Islet precursor cell (in vitro differentiated cells): ENCODE results near the gene ARFGEF3.
"Not testable (repeated sequence)": the region's sequence is repeated elsewhere in the genome, so short reads cannot be mapped to it uniquely, and the experiment has no call there.

ENCODE experiments used
- DNase-seq: peaks from one replicate; pipeline ENCODE4 v3.0.0-alpha.2; 2018

The ARFGEF3 gene

GRCh38 chr6:138318741-138319375, 157.1 kb downstream of the ARFGEF3 start:
- DNase-seq = no peak

- no peak for DNase-seq
Measured at GRCh38 chr6:138321934-138322333, 160.2 kb downstream of the ARFGEF3 start.

- no peak for DNase-seq
Measured at GRCh38 chr6:138323821-138324220, 162.1 kb downstream of the ARFGEF3 start.

- DNase-seq = no peak
Measured at GRCh38 chr6:138328210-138328609, 166.5 kb downstream of the ARFGEF3 start.

- DNase-seq = no peak
Measured at GRCh38 chr6:138330763-138331162, 169.0 kb downstream of the ARFGEF3 start.

DNA sequence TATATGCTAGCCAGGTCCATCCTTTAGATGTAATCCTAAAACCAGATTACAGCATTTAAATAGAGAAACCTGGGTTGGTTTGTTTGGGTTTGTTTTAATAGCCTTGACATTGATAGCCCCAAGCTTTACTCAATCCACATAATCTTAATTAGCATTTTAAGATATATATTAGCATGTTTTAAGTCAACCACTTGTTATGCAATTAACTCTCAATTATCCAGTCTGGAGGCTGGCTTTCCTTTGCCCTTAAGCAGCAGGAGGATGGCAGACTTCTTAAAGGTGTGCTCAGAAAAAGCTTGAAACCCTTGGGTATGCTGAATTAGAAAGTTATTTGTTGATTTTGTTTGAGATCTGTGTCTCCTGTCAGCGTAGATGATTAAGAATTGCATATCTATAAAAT, 169.7 kb downstream of the ARFGEF3 start:
- DNase-seq = no peak

DNA sequence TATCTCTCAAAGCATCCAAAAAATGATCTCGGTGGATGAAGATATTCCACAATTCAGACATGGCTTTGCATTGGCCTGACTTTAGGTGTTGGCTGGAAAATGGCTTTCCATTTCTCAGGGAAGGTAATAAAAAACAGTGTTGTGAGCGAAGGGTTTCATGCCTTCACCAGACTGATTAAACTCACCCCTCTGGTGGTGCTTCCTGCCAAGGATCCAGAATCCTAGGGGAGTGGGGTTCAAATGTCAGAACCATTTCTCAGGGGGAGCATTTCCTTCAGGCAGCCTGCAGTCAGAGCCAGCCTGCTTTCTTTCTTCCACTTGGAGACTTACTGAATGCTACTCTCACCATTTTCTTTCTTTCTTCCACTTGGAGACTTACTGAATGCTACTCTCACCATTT, 170.2 kb downstream of the ARFGEF3 start:
- DNase-seq = no peak

- DNase-seq = no peak
Measured at GRCh38 chr6:138334000-138334399, 172.3 kb downstream of the ARFGEF3 start.

- no peak for DNase-seq
Measured at GRCh38 chr6:138334963-138335362, 173.2 kb downstream of the ARFGEF3 start.

DNA sequence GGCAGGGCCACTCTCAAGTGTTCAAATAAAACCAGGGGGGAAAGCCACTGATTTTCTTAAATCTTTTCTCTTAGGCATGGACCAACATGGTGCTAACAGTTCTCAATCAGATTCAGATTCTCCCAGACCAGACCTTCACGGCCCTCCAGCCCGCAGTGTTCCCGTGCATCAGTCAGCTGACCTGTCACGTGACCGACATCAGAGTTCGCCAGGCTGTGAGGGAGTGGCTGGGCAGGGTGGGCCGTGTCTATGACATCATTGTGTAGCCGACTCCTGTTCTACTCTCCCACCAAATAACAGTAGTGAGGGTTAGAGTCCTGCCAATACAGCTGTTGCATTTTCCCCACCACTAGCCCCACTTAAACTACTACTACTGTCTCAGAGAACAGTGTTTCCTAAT, 174.5 kb downstream of the ARFGEF3 start:
- DNase-seq = no peak

- no peak for DNase-seq
Measured at GRCh38 chr6:138337076-138337475, 175.3 kb downstream of the ARFGEF3 start.

GRCh38 chr6:138339024-138339423, 177.3 kb downstream of the ARFGEF3 start:
- DNase-seq = no peak

- no peak for DNase-seq
Measured at GRCh38 chr6:138341176-138341575, 179.4 kb downstream of the ARFGEF3 start.

GRCh38 chr6:138343112-138343511, 181.4 kb downstream of the ARFGEF3 start:
- DNase-seq = no peak

DNA sequence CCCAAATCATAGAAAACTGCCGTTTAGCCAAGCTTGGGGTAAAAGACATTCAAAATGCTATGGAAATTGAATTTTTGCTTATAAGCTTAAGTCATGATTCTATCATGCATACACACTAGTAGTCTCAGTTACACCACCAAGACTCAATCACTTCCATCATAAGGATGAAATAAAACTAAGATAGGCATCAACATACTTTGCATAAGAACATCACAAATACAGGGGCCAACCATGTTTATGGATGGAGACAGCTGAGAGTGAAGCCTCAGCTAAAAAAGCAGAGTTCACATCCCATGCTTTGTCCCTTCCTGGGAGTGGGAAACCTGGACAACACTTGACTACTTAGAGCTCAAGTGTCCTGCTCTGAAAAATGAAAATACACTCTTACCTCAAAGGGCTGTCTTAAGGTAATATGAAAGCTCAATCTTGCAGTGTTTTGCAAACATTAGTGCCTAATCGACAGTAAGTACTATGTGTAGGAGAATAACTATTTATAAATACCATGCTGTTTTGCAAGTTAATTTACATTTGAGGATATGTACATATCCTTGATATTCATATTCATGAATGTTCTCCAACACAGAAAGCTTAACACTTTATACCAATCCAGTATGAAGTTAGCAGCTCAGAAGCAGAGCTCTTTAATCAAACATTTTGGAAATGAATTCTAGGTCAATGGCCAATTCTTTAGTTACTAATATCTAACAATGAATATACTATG, 184.0 kb downstream of the ARFGEF3 start:
- DNase-seq = no peak

DNA sequence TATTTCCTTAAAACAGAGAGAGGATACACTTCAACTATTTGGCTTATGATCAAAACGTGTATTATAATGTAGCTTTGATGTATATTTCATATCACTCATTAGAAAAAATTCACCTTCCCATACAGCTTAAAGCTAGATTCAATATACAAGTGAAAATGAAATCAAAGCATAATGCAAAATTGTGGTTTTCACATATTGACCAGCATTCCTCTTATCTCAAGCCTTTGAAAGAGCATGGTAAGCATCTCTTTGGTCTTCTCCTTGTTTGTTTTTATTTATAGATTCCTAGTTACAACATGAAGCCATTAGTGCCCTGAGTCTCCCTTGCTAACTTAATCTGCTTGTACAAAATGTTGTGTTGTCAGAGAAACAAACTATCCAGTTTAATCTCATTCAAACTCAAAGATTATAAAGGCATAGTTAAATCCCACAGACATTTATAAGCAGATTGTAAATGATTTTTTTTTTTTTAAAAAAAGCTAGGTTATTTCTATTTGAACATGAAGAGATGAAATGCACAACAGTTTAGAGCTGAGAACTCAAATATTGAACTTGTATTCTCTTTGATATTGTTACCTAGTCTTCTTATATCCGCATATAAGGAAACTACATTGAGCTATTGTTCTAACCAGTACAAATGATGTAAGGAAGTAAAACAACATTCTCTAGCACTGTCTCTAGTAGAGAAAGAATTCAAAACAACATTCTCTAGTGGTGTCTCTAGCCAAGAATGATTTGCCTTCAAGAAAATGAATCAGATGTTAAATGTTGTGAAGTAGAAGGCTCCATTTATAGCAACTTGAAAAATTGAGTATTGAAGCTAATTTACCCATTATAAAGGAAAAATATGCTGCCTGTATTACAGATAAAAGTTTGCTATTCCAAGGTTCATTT, 184.8 kb downstream of the ARFGEF3 start:
- no peak for DNase-seq

- DNase-seq = no peak
Measured at GRCh38 chr6:138347864-138348263, 186.1 kb downstream of the ARFGEF3 start.

DNA sequence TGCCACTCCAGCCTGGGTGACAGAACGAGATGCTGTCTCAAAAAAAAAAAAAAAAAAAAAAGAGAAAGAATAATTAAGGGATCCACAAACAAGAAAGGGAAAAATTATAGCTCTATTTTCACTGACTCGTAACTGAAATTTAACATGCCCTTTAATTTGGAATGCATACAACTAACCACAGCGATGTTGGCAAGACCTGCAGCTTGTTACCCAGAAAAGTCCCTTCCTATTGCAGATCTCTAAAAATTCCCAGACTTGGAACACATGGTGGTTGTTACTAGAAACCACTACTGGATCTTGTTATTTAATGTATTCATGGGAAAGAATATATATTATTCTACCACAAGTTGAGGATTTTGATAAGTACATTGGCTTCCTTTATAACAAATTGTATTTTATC, 188.2 kb downstream of the ARFGEF3 start:
- DNase-seq = no peak

GRCh38 chr6:138357928-138358327, 196.2 kb downstream of the ARFGEF3 start:
- no peak for DNase-seq

- DNase-seq = not testable (repeated sequence)
Measured at GRCh38 chr6:138368684-138369083, 206.9 kb downstream of the ARFGEF3 start.

DNA sequence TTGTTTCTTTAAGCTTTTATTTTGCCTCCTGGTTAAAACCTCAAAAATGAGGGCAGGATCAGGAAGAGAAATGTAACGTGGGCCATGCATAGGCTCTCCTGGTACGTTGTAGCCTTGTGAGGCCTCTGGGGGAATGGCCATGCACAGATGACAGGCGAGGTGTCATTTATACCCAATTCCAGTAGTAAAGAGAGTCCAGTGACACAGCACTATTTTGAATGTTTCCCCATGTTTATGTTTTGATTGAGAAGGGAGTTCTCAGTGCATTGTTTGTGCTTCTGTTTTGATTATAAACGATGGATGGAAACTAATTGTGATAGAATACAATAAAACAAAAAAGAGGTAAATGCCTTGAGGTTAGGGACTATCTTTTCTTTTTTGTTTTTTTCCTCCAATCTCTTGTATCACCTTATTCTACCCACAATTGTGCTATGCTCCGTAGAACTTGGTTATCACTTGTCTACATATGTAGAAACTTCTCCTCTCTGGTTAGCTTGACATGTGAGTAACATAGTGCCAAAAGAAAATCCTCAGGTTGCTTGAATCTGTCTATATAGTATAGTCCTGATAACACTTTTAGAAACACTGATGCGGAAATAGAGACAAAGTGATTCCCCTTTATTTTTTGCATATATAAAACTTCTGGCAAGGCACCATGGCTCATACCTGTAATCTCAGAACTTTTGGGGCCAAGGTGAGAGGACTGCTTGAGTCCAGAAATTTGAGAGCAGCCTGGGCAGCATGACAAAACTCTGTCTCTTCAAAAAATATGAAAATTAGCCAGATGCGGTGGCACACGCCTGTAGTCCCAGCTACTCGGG, 209.1 kb downstream of the ARFGEF3 start:
- DNase-seq = no peak

GRCh38 chr6:138371452-138371711, 209.6 kb downstream of the ARFGEF3 start:
- DNase-seq = no peak

DNA sequence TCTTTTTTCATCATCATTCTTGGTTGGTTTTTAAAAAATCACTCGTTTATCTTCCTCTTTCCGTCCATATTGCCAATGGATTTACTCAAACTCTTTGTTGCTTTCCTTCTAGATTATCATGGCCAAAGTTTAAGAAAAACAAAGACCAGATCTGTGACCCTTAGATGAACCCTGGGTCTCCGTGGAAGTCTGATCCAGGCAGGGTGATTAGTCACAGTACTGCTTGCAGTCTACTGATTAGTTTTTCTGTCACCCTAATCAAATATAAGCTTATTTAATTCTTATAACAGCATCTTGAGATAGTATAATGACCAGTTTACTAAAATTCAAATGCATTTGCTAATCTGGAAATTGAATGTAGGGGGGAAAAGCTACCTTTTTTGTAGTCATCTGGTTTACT, 210.0 kb downstream of the ARFGEF3 start:
- no peak for DNase-seq
